Breast epithelium (tissue), 4 donors: ENCODE measurements around the gene CTNNA1. TPM values are rescaled to one million over a fixed set of nuclear protein-coding genes. Genes with fewer than 3 reads are reported as not detected.

Experiments used
- DNase-seq, 2 donors: peaks; one replicate each; pipeline ENCODE4 v3.0.0-alpha.2; 2019; ENCODE audit warnings: low spot score in 2 of 2
- H3K27ac ChIP-seq, 2 donors: fragments of 200-600 bp; sonication (generic) in 1 of 2; one replicate each; pipeline ENCODE4 v1.5.1; 2016 to 2019; ENCODE audit warnings: mild to moderate bottlenecking in 1 of 2
- H3K27me3 ChIP-seq, 2 donors: fragments of 200-600 bp; sonication (generic) in 1 of 2; one replicate each; pipeline versions ENCODE4 v1.5.1 to v1.6.0; 2017 to 2019; ENCODE audit warnings: control low read depth in 1 of 2, mild to moderate bottlenecking in 1 of 2
- H3K36me3 ChIP-seq: fragments of 200-600 bp; one replicate; pipeline ENCODE4 v1.5.1; 2019
- H3K4me1 ChIP-seq, 2 donors: fragments of 200-600 bp; sonication (generic); one replicate each; pipeline ENCODE4 v1.5.1; 2016 to 2019; ENCODE audit warnings: control low read depth in 1 of 2
- H3K4me3 ChIP-seq, 3 donors: fragments of 200-600 bp; sonication (generic); 1 replicate in 2 of 3; 2 replicates in 1 of 3; pipeline ENCODE4 v1.5.1; 2016 to 2019; ENCODE audit warnings: mild to moderate bottlenecking in 3 of 3, moderate library complexity in 2 of 3
- H3K9me3 ChIP-seq, 2 donors: fragments of 200-600 bp; sonication (generic) in 1 of 2; one replicate each; pipeline ENCODE4 v1.5.1; 2016 to 2019; ENCODE audit warnings: control low read depth in 1 of 2
- POLR2A ChIP-seq: fragments of 450-650 bp; IDR thresholded peaks from one replicate; pipeline ENCODE4 v1.6.1; 2016; ENCODE audit warnings: antibody characterized with exemption, mild to moderate bottlenecking, moderate library complexity
- POLR2AphosphoS5 ChIP-seq, 3 donors: sonication (generic); formaldehyde crosslinking; IDR thresholded peaks; one replicate each; pipeline ENCODE4 v1.6.1; 2017; ENCODE audit warnings: antibody characterized with exemption in 3 of 3
- intact Hi-C: fragments of 100-400 bp; cut with DNase I; formaldehyde crosslinking; loops from one replicate; pipeline ENCODE4 v1.15.1; 2023; ENCODE audit warnings: low total_unique reads
- total RNA-seq, 3 donors: library from RNA; depleted of rRNA; stranded (reverse); fragments of >200 nt; gene quantifications; one replicate each; pipeline ENCODE4 v1.1.0, GENCODE V29; 2016
- TF ChIP-seq, protein P1 (sequence below), 3 donors: fragments of 450-650 bp; IDR thresholded peaks; one replicate each; pipeline ENCODE4 v1.5.1; 2016 to 2017; ENCODE audit warnings: antibody characterized with exemption in 3 of 3, mild to moderate bottlenecking in 3 of 3, moderate library complexity in 3 of 3

Gene CTNNA1
- total RNA-seq, 3 donors from 2014 or later = 314 to 389 (median 321) TPM

- H3K4me1 ChIP-seq = no peaks in the 10 kb centered on the region
- no peak for DNase-seq
- H3K4me3 ChIP-seq = no peak overlapping the region
- H3K9me3 ChIP-seq = no peaks in the 10 kb centered on the region
- no peak overlapping the region for H3K27ac ChIP-seq
- intact Hi-C loops = no loop called here
- TF ChIP-seq POLR2A (no peak), POLR2AphosphoS5 (IDR thresholded peaks at IDR 0.05) (no peak)
- TF ChIP-seq, protein P1, sequence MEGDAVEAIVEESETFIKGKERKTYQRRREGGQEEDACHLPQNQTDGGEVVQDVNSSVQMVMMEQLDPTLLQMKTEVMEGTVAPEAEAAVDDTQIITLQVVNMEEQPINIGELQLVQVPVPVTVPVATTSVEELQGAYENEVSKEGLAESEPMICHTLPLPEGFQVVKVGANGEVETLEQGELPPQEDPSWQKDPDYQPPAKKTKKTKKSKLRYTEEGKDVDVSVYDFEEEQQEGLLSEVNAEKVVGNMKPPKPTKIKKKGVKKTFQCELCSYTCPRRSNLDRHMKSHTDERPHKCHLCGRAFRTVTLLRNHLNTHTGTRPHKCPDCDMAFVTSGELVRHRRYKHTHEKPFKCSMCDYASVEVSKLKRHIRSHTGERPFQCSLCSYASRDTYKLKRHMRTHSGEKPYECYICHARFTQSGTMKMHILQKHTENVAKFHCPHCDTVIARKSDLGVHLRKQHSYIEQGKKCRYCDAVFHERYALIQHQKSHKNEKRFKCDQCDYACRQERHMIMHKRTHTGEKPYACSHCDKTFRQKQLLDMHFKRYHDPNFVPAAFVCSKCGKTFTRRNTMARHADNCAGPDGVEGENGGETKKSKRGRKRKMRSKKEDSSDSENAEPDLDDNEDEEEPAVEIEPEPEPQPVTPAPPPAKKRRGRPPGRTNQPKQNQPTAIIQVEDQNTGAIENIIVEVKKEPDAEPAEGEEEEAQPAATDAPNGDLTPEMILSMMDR (IDR thresholded peaks at IDR 0.05) = no peak
- H3K27me3 ChIP-seq = no peaks in the 10 kb centered on the region
- H3K36me3 ChIP-seq = no peaks in the 10 kb centered on the region
These were observed 210.6 kb downstream of the CTNNA1 start for GRCh38 chr5:138963763-138964371.

GRCh38 chr5:138964647-138965201 is 211.5 kb downstream of the CTNNA1 start:
- Histone ChIP-seq H3K9me3 (no peaks in the 10 kb centered on the region), H3K27me3 (no peaks in the 10 kb centered on the region), H3K36me3 (no peaks in the 10 kb centered on the region), H3K27ac (no peak overlapping the region), H3K4me3 (no peak overlapping the region), H3K4me1 (no peaks in the 10 kb centered on the region)
- DNase-seq = no peak
- no peak for TF ChIP-seq POLR2AphosphoS5 (IDR thresholded peaks at IDR 0.05)
- no peak for TF ChIP-seq POLR2A
- TF ChIP-seq, protein P1 (IDR thresholded peaks at IDR 0.05) = no peak
- intact Hi-C loops = no loop called here

DNA sequence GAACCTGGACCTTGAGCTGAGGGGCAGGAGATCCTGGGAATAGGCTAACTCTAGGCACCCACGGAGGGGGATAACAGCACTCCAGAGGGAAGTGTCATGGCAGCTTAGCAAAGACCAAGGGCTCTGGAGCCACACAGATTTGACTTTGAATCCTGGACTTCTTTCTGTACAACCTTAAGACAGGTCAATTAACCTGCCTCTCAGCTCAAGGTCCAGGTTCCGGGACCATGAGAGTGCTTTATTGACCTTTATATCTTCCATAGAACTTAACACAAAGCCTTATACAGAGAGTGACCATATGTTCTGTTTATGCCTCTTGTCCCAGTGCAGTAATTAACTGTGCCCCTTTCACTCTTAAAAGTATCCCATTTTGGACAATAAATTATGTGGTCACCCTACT is 212.4 kb downstream of the CTNNA1 start:
- Histone ChIP-seq H3K27ac (no peak overlapping the region), H3K4me1 (no peaks in the 10 kb centered on the region), H3K9me3 (no peaks in the 10 kb centered on the region), H3K4me3 (no peak overlapping the region), H3K36me3 (no peaks in the 10 kb centered on the region), H3K27me3 (no peaks in the 10 kb centered on the region)
- no peak for DNase-seq
- intact Hi-C loops = no loop called here
- no peak for TF ChIP-seq POLR2A
- TF ChIP-seq POLR2AphosphoS5 (IDR thresholded peaks at IDR 0.05) = no peak
- TF ChIP-seq, protein P1 (IDR thresholded peaks at IDR 0.05) = no peak

DNA sequence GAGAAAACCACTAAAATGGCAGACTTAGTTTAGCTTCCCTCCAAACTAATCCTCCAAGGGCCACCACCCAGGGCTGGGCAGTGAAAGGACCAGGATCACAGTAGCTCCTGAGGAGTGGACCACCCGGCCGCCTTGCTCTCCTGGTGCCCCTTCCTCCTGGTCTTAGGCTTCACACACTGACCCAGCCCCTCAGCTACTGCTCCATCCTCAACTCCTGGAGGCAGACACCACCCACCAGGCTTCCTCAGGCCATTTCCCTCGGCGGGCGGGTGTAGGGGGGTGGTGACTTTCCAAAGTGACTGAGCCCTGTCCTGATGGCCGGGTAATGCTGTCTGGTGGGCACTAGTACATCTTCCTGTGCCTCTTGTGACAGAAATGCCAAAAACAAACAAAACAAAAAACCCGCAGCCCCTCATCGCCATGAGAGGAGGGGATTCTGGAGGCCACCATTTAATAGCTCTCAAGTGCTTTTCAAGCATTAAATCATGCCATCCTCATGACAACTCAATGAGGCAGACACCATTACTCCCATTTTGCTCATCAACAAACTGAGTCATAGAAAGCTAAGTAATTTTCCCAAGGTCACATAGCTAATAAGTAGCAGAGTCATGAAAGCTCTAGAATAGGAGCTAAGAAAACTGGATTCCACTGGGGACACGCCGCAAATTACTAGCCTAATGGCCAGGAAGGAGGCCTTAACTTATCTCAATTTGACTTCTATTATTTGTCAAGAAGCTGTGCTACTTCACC is 213.2 kb downstream of the CTNNA1 start:
- Histone ChIP-seq H3K4me1 (no peaks in the 10 kb centered on the region), H3K4me3 (no peak overlapping the region), H3K9me3 (no peaks in the 10 kb centered on the region), H3K27ac (no peak overlapping the region), H3K36me3 (no peaks in the 10 kb centered on the region), H3K27me3 (no peaks in the 10 kb centered on the region)
- intact Hi-C loops = no loop called here
- TF ChIP-seq, protein P1 (IDR thresholded peaks at IDR 0.05) = no peak
- TF ChIP-seq POLR2A (no peak), POLR2AphosphoS5 (IDR thresholded peaks at IDR 0.05) (no peak)
- DNase-seq = no peak
